GM19467 (cell line): Measurements from ENCODE around the gene PFDN1.
A peak's percentile ranks its signal among the peaks of the same experiment; 100 is the strongest.

Experiments used
- ATAC-seq: cut with Tn5 transposase; IDR thresholded peaks from one replicate; pipeline ENCODE4 v1.9.1; 2021; ENCODE audit warnings: mild to moderate bottlenecking, moderate library complexity; ENCODE audit not compliant: unreplicated experiment

PFDN1 gene

DNA sequence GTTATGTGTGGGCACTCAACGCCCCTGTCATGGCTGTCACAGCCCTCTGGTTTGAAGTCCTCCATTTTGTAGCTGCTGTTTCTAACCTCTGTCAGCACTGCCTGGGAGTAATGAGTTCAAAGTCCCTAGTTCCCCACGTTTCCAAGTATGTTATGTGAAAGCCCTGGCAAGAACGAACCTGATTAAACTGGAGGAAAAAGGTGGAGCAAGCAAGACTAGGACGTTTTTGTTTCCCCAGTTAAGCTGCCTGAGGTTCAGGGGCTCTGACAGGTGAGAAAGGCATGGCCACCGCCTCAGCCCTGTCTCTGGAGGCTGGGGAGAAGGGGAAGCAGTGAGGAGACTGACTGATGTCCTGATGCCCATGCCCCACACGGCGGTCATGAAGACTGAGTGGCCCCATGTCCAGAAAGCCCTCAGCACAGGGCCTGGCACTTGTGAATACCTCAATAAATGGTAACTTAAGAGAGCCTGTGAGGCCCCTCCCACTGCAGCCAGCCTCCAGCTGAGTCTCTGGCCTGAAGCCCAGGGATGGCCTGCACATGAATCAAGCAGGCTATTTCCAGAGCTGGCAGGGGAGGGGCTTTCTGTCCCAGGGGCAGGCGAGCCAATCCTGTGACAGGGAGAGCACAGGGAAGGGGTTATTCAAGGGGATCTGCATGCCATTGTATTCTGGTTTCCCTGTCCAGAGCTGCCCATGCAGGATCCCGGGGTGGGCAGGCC lies 61.8 kb downstream of the PFDN1 start:
- no peak for ATAC-seq

- ATAC-seq = no peak
Measured at GRCh38 chr5:140239939-140240700, 62.8 kb downstream of the PFDN1 start.

- ATAC-seq = no peak
Measured at GRCh38 chr5:140239461-140239860, 63.4 kb downstream of the PFDN1 start.

DNA sequence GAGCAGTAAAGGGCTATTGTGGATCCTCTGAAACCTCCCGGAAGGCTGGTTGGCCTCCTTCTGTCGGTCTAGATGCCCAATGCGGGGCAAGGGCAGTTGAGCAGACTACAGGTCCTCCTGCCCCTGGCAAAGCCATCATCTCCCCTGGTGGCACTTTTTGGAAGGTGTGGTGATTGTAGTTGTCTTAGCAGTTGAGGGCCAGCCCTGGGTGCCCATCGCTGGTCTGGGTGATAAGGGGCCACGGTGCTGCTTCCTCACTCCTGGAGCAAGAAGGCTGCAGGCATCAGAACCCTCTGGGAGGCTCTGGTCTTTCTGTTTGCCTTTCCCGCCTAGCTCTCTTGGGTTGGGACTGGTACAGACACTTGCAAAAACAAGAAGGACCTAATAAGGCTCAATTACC lies 64.1 kb downstream of the PFDN1 start:
- ATAC-seq = no peak

DNA sequence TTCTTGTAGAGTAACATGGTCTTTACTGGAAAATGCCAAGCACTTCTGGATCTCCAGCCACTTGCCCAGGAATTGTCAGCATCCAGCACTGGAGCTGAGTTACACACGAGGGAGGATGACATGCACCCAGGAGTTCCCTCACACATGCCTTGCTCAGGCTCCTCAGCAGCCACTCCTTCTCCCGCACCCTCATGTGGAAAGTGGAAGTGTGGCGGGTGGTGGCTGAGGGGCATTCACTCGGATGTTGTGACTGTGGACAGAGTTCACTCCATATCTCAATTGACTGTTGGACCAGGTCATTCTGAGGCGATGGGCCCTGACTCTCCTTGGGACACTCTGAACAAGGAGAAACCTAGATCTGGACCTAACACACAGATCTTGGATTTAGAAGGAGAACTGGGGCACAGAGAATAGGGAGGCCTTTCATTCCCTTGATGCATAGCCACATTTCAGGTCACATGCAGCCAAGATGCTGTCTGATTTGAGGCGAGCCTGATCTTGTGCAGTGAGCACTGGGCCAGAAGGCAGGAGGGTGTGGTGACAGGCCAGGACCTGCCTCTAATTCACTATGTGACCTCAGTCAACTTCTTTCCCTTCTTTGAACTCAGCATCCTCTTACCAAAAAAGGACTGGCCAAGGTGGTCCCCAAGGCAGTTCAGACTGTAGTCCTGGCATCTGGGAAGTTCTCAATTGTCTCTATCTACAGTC lies 65.9 kb downstream of the PFDN1 start:
- no peak for ATAC-seq

GRCh38 chr5:140235791-140236551 lies 66.9 kb downstream of the PFDN1 start:
- ATAC-seq = no peak

- ATAC-seq = no peak
Measured at GRCh38 chr5:140234377-140234989, 68.4 kb downstream of the PFDN1 start.

DNA sequence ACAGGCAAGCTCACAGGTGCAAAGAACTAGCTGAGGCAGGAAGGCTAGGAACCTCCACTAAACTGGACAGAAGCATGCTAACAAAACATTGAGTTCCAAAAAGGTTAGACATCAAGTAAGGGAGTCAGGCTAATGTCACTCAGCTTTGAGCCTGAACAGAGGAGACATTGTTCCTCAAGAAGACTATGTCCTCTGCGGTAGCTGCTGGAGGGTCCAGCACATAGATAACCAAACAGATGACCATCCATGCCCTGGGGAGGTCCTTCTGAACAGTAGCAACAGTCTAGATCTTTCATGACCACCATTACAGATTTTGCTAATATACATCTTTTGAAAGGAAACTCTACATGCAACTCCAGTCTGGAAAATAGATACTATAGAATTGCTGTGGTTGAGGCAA lies 70.2 kb downstream of the PFDN1 start:
- ATAC-seq = no peak

- no peak for ATAC-seq
Measured at GRCh38 chr5:140230373-140230772, 72.5 kb downstream of the PFDN1 start.

- ATAC-seq = no peak
Measured at GRCh38 chr5:140228364-140228837, 74.5 kb downstream of the PFDN1 start.

DNA sequence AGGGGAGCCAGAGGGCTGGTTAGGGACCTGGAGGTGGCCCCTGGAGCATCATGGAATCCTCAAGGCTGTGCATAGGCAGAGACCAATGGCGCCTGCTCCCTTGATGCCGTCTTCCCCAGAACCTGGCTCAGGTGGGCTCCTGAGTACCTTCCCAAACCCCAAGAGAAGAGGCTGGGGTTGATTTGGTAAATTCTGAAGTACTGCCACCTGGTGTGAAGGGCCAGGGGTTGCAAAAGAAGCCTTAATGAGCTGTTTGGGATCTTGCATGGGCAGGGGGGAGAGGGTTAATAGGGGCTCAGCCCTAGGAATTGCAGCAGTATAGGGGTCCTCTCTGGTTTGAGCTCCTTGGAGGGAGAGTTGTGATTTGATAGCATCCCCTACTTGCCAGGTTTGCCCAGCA lies 75.9 kb downstream of the PFDN1 start:
- no peak for ATAC-seq

GRCh38 chr5:140225396-140225795 lies 77.5 kb downstream of the PFDN1 start:
- no peak for ATAC-seq

GRCh38 chr5:140224658-140225057 lies 78.2 kb downstream of the PFDN1 start:
- ATAC-seq = no peak

DNA sequence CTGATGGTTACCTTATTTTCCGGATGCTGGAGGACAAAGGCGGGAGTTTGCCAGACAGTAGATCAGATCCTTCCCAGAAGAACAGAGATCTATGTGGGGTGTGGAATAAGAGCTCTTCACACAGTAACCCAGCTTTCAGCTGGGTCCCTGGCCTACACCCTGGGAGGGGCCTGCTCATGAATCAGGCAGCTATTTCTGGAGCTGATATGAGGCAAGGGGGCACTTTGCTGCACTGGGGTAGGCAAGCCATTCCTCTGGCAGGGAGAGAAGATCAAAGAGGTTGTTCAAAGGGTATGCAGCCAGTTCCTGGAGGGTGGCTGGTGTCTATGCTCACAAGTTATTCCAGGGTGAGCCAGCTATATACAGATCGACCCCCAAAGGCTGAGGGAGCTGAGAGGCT lies 79.3 kb downstream of the PFDN1 start:
- no peak for ATAC-seq

DNA sequence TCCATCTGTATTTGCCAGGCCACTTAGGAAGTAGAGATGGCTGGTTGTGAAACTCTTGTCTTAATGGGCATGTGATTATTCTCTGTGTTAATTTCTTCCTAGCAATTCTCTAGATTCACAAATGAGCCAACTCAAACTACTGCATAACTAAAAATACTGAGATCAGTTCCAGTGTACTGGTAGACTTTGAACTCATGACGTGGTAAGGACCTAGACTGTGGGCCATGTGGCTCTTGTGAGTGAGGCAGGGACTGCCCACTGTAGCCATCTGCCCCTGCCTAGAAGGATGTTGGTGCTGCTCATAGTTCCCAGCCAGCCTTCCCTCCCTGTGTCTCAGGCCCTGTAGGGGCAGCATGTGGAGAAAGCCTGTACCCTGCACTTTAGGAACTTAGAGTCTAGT lies 80.5 kb downstream of the PFDN1 start:
- no peak for ATAC-seq

DNA sequence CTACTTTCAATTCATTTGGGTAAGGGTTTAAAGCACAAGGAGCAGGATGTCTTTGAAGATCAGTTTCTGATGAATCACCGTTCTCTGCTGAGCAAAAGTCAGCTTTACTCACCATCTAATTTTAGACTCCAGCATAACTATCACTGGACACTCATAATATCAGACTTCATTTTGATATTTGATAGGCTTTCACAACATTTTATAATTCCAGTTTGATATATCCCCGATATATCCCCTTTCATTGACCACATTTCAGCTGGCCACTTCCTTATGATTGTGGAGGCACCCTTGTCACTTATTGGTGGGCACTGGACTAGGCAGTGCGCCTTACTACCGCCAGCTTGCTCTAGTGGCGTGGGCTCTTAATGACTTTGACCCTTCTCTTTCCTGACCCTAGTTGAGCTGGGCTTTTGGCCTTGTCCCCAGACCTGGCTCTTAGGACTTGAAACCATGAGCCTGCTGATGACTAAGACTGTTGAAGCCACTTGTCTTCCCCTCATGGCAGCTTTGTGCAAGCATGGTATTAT lies 81.1 kb downstream of the PFDN1 start:
- no peak for ATAC-seq

GRCh38 chr5:140220698-140221064 lies 82.2 kb downstream of the PFDN1 start:
- ATAC-seq = no peak

DNA sequence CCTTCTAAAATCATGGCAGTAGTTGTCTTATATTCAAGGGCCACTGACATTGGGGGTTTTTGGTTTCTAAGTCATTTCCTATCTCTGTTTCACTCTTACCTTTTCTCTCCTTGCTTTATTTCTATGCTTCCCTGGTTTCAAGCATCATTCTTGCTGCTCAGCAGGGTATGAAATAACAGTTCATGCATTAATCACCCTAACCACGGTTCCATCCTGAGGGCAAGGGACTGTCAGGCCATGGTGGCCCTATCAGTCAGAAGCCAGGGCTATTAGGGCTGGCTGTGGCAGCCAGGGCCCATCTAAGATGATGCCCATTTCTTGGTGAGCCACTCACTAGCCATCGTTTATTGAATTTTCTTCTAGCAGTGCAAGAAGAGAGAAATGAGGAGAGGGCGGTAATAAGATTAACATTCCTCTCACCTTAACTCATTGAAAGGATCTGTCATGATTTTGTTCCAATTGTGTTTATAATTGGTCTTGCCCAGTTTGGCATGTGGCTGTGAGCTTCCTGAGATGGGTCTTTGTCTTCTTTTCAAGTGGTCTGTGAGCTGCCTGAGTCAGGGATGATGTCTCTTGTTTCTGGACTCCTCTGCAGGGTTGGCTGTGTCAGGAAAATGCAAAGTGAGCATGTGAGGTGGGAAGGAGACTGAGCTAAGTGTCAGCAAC lies 82.7 kb downstream of the PFDN1 start:
- peak; percentile 54 for ATAC-seq

- peak; percentile 25 for ATAC-seq
Measured at GRCh38 chr5:140219068-140219991, 83.6 kb downstream of the PFDN1 start.
